HCT116 (cell line): Measurements from ENCODE around the gene TBC1D21. TPM values are rescaled to one million over a fixed set of nuclear protein-coding genes. Genes with fewer than 3 reads are reported as not detected.
"Not testable (repeated sequence)": the region's sequence is repeated elsewhere in the genome, so short reads cannot be mapped to it uniquely, and the experiment has no call there.

Source experiments
- ATAC-seq: fragments of 200-7000 bp; cut with Tn5 transposase; 2 replicates; pipeline ENCODE4 v1.9.1; 2020; ENCODE audit warnings: mild to moderate bottlenecking, moderate library complexity
- BruUV-seq: library from RNA; stranded (reverse); fragments of 400-500 nt; replicated peaks from 2 replicates; lab custom pipeline; 2021; lab: Mats Ljungman, UMichigan
- CTCF ChIA-PET: fragments of 300-600 bp; sonication (Branson Sonifier 250); formaldehyde crosslinking; loops from one replicate; lab custom pipeline; 2021; ENCODE audit warnings: antibody characterized with exemption; lab: Charles Lee
- POLR2A ChIA-PET: fragments of 300-600, 350-600 bp; sonication (Branson Sonifier 250); formaldehyde crosslinking; loops from one replicate; lab custom pipeline; 2021; ENCODE audit warnings: antibody characterized with exemption; lab: Charles Lee
- RAD21 ChIA-PET, 2 experiments: fragments of 300-600 bp; sonication (Branson Sonifier 250); formaldehyde crosslinking; loops; one replicate each; lab custom pipeline; 2023; ENCODE audit warnings: low total read pairs in 2 of 2; ENCODE audit not compliant: uncharacterized antibody in 2 of 2, unreplicated experiment in 2 of 2, low non-redundant PET in 1 of 2; lab: Charles Lee
- DNase-seq: peaks from one replicate; pipeline ENCODE4 v3.0.0-alpha.2; 2010; ENCODE audit warnings: low read depth, low spot score
- H2AFZ ChIP-seq: fragments of 200-600 bp; shearing (Covaris generic), sonication (generic); 2 replicates; pipeline ENCODE4 v1.6.1; 2017; ENCODE audit warnings: low read depth, mixed run types, mixed read lengths, antibody characterized with exemption, low read length; ENCODE audit not compliant: poor library complexity, severe bottlenecking
- H3K27ac ChIP-seq: 2 replicates; pipeline ENCODE4 v1.5.1; 2012; ENCODE audit warnings: low read depth, low read length
- H3K27me3 ChIP-seq: fragments of 200-600 bp; sonication (generic); 2 replicates; pipeline ENCODE4 v1.6.1; 2016; ENCODE audit warnings: mixed run types, low read length, mixed read lengths; ENCODE audit not compliant: insufficient read depth
- H3K36me3 ChIP-seq, 2 experiments: fragments of 200-500 bp in 1 of 2; fragments of 200-600 bp in 1 of 2; sonication (Bioruptor generic) in 1 of 2; sonication (generic) in 1 of 2; 2 replicates each; pipeline versions ENCODE4 v1.5.1 to v1.6.1; 2014 to 2016; ENCODE audit warnings: low read length in 2 of 2, inconsistent platforms in 1 of 2, mixed read lengths in 1 of 2, mixed run types in 1 of 2; ENCODE audit not compliant: insufficient read depth in 2 of 2, control insufficient read depth in 1 of 2
- H3K4me1 ChIP-seq, 2 experiments: fragments of 200-600 bp in 1 of 2; sonication (generic) in 1 of 2; 2 replicates each; pipeline versions ENCODE4 v1.5.1 to v1.6.1; 2012 to 2017; ENCODE audit warnings: low read length in 2 of 2, inconsistent platforms in 1 of 2, mild to moderate bottlenecking in 1 of 2, mixed read lengths in 1 of 2, mixed run types in 1 of 2, moderate library complexity in 1 of 2; ENCODE audit not compliant: insufficient read depth in 2 of 2, control insufficient read depth in 1 of 2
- H3K4me2 ChIP-seq: fragments of 200-600 bp; sonication (generic); 2 replicates; pipeline ENCODE4 v1.6.1; 2017; ENCODE audit warnings: mixed run types, low read length, mixed read lengths
- H3K4me3 ChIP-seq, 2 experiments: fragments of 200-600 bp in 1 of 2; sonication (generic) in 1 of 2; replicated peaks in 1 of 2; 2 replicates each; pipeline ENCODE4 v1.5.1; 2011 to 2016; ENCODE audit warnings: low read length in 2 of 2, control low read depth in 1 of 2, low read depth in 1 of 2, mild to moderate bottlenecking in 1 of 2, mixed read lengths in 1 of 2, mixed run types in 1 of 2
- H3K79me2 ChIP-seq: fragments of 200-600 bp; sonication (generic); 2 replicates; pipeline ENCODE4 v1.6.1; 2017; ENCODE audit warnings: mild to moderate bottlenecking, mixed run types, low read length, moderate library complexity, mixed read lengths; ENCODE audit not compliant: insufficient read depth
- H3K9ac ChIP-seq: fragments of 200-600 bp; sonication (generic); 2 replicates; pipeline ENCODE4 v1.6.1; 2016; ENCODE audit warnings: low read length, mixed read lengths
- H3K9me2 ChIP-seq: fragments of 200-600 bp; sonication (generic), shearing (Covaris generic); 2 replicates; pipeline ENCODE4 v1.6.1; 2017; ENCODE audit warnings: mixed run types, mild to moderate bottlenecking, moderate library complexity; ENCODE audit not compliant: insufficient read depth
- H3K9me3 ChIP-seq, 2 experiments: fragments of 200-500 bp in 1 of 2; fragments of 200-600 bp in 1 of 2; sonication (Bioruptor generic) in 1 of 2; sonication (generic) in 1 of 2; 2 replicates each; pipeline ENCODE4 v1.6.1; 2014 to 2017; ENCODE audit warnings: low read length in 2 of 2, mixed read lengths in 2 of 2, inconsistent platforms in 1 of 2, low read depth in 1 of 2, mild to moderate bottlenecking in 1 of 2, mixed run types in 1 of 2, moderate library complexity in 1 of 2; ENCODE audit not compliant: control insufficient read depth in 1 of 2, insufficient read depth in 1 of 2
- H4K20me1 ChIP-seq: fragments of 200-600 bp; sonication (generic), shearing (Covaris generic); 2 replicates; pipeline ENCODE4 v1.6.1; 2017; ENCODE audit warnings: mixed run types, mild to moderate bottlenecking, moderate library complexity; ENCODE audit not compliant: insufficient read depth
- CBX3 ChIP-seq: IDR thresholded peaks from 2 replicates; pipeline ENCODE4 v1.6.1; 2012; ENCODE audit warnings: low read depth
- EZH2 ChIP-seq: fragments of 200-600 bp; sonication (generic); IDR thresholded peaks from 2 replicates; pipeline ENCODE4 v1.6.1; 2017; ENCODE audit warnings: antibody characterized with exemption, mixed run types
- EZH2phosphoT487 ChIP-seq: fragments of 200-600 bp; IDR thresholded peaks from 2 replicates; pipeline ENCODE4 v1.6.1; 2018; ENCODE audit warnings: antibody characterized with exemption, borderline replicate concordance
- FOSL1 ChIP-seq: IDR thresholded peaks from 2 replicates; pipeline ENCODE4 v1.6.1; 2012; ENCODE audit warnings: low read depth
- JUND ChIP-seq: IDR thresholded peaks from 2 replicates; pipeline ENCODE4 v1.6.1; 2012
- POLR2A ChIP-seq: IDR thresholded peaks from 2 replicates; pipeline ENCODE4 v1.7.0; 2011; ENCODE audit warnings: borderline replicate concordance; ENCODE audit not compliant: insufficient read depth, insufficient read length; ENCODE audit errors: extremely low read depth
- POLR2AphosphoS5 ChIP-seq: IDR thresholded peaks from 2 replicates; pipeline ENCODE4 v1.6.1; 2011; ENCODE audit warnings: mild to moderate bottlenecking, low read depth, low read length, moderate library complexity
- RAD21 ChIP-seq: IDR thresholded peaks from 2 replicates; pipeline ENCODE4 v1.6.1; 2012; ENCODE audit warnings: low read depth, mild to moderate bottlenecking
- REST ChIP-seq: IDR thresholded peaks from 2 replicates; pipeline ENCODE4 v1.6.1; 2012; ENCODE audit warnings: low read depth
- SIN3A ChIP-seq: IDR thresholded peaks from 2 replicates; pipeline ENCODE4 v1.6.1; 2012; ENCODE audit warnings: low read depth
- TCF7L2 ChIP-seq: IDR thresholded peaks from 2 replicates; pipeline ENCODE4 v1.7.0; 2011; ENCODE audit warnings: borderline replicate concordance, inconsistent platforms; ENCODE audit not compliant: insufficient read depth, insufficient read length; ENCODE audit errors: extremely low read depth
- YY1 ChIP-seq: IDR thresholded peaks from 2 replicates; pipeline ENCODE4 v1.6.1; 2011; ENCODE audit warnings: low read length, low read depth, moderate library complexity, mild to moderate bottlenecking; ENCODE audit not compliant: insufficient replicate concordance; ENCODE audit errors: extremely low read depth
- ZBTB33 ChIP-seq: IDR thresholded peaks from 2 replicates; pipeline ENCODE4 v1.6.1; 2011; ENCODE audit warnings: mild to moderate bottlenecking, low read length, moderate library complexity; ENCODE audit not compliant: insufficient replicate concordance; ENCODE audit errors: extremely low read depth
- ZFX ChIP-seq: fragments of 450-650 bp; IDR thresholded peaks from 2 replicates; pipeline ENCODE4 v1.6.1; 2017
- intact Hi-C: fragments of 100-400 bp; cut with micrococcal nuclease; formaldehyde crosslinking; loops from 2 replicates; pipeline ENCODE4 v1.10.0; 2022
- total RNA-seq: library from RNA; stranded (reverse); gene quantifications from one replicate; pipeline ENCODE4 v1.2.1, GENCODE V29; 2021; ENCODE audit not compliant: unreplicated experiment

TBC1D21 gene
- total RNA-seq, 1 experiment from 2014 or later, result not detected

- TF ChIP-seq RAD21, result no peak
- TF ChIP-seq SIN3A, result no peak
- no peak for TF ChIP-seq CBX3
- no peak for TF ChIP-seq TCF7L2
- no peak for TF ChIP-seq REST
These were observed 63.9 kb downstream of the TBC1D21 start (continued) for GRCh38 chr15:73937296-73937695.

- no peak overlapping the region for H3K4me3 ChIP-seq
- intact Hi-C loops, result no loop called here
- H3K79me2 ChIP-seq, result no peaks in the 10 kb centered on the region
- no peak overlapping the region for H3K9ac ChIP-seq
- no peaks in the 10 kb centered on the region for H3K27me3 ChIP-seq
- no TSS peak for BruUV-seq
- H3K27ac ChIP-seq, result no peak overlapping the region
- no peaks in the 10 kb centered on the region for H3K9me3 ChIP-seq
- no peak for TF ChIP-seq ZFX
- no peak for TF ChIP-seq POLR2AphosphoS5
- no peak for TF ChIP-seq FOSL1
- no peak for TF ChIP-seq ZBTB33
- no peak for TF ChIP-seq CBX3
- no peak for TF ChIP-seq EZH2
- TF ChIP-seq EZH2phosphoT487, result no peak
- no peak for TF ChIP-seq POLR2A
- no peak for TF ChIP-seq YY1
- no peak for TF ChIP-seq JUND
- no peak for TF ChIP-seq RAD21
- H4K20me1 ChIP-seq, result no peaks in the 10 kb centered on the region
- H3K9me2 ChIP-seq, result no peaks in the 10 kb centered on the region
- peaks cover 0 to 18% of the 10 kb centered on the region in 2 experiments; a peak in 2 of 4 replicates for H3K4me1 ChIP-seq
- RAD21 ChIA-PET, result no interaction called here
- no peak overlapping the region for H3K4me2 ChIP-seq
- POLR2A ChIA-PET, result no interaction called here
- DNase-seq (no peak), ATAC-seq (no peak)
- CTCF ChIA-PET, result no interaction called here
- H3K36me3 ChIP-seq, result no peaks in the 10 kb centered on the region
- H2AFZ ChIP-seq, result no peak overlapping the region
These were observed 64.4 kb downstream of the TBC1D21 start for GRCh38 chr15:73937726-73938125.

- H4K20me1 ChIP-seq, H3K27me3 ChIP-seq, H3K4me2 ChIP-seq, RAD21 ChIA-PET, H3K36me3 ChIP-seq, ATAC-seq, POLR2A ChIA-PET, BruUV-seq, DNase-seq, H3K79me2 ChIP-seq, H3K9me3 ChIP-seq, H3K27ac ChIP-seq, intact Hi-C loops, H2AFZ ChIP-seq, H3K9ac ChIP-seq, H3K9me2 ChIP-seq, H3K4me3 ChIP-seq: not testable (repeated sequence)
- CTCF ChIA-PET, result interaction anchor here (1.6 kb wide), 1 partner anchor 13 kb away, joined by 7 read pairs; no protein-coding TSS in a partner anchor
- H3K4me1 ChIP-seq, result peaks cover 0 to 18% of the 10 kb centered on the region in 2 experiments; a peak in 2 of 4 replicates
These were observed 65.2 kb downstream of the TBC1D21 start for GRCh38 chr15:73938516-73938915.
